ENCODE measurements around the gene NANOS2. TPM values are rescaled to one million over a fixed set of nuclear protein-coding genes. Genes with fewer than 3 reads are reported as not detected.
A peak's percentile ranks its signal among the peaks of the same experiment; 100 is the strongest.

NANOS2 gene
- total and polyA plus RNA-seq, 2 of the 13 experiments (the other 11 are each of a cell fraction or from before 2014, with no cell fraction given) = not detected

DNA sequence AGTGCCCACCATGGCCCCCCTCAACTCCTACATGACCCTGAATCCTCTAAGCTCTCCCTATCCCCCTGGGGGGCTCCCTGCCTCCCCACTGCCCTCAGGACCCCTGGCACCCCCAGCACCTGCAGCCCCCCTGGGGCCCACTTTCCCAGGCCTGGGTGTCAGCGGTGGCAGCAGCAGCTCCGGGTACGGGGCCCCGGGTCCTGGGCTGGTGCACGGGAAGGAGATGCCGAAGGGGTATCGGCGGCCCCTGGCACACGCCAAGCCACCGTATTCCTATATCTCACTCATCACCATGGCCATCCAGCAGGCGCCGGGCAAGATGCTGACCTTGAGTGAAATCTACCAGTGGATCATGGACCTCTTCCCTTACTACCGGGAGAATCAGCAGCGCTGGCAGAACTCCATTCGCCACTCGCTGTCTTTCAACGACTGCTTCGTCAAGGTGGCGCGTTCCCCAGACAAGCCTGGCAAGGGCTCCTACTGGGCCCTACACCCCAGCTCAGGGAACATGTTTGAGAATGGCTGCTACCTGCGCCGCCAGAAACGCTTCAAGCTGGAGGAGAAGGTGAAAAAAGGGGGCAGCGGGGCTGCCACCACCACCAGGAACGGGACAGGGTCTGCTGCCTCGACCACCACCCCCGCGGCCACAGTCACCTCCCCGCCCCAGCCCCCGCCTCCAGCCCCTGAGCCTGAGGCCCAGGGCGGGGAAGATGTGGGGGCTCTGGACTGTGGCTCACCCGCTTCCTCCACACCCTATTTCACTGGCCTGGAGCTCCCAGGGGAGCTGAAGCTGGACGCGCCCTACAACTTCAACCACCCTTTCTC is 42.3 kb downstream of the NANOS2 start:
- peaks cover 0 to 5% of the 10 kb centered on the region in 2 experiments; a peak in 2 of 5 replicates for H3K36me3 ChIP-seq (replicated peaks in 1 of 2; ENCODE audit: control insufficient read depth in 1 of 2, insufficient read depth in 2 of 2, low read length in 2 of 2)
- intact Hi-C loops (cut with micrococcal nuclease; ENCODE audit: unreplicated experiment) (no loop called here), in situ Hi-C loops (cut with HindIII; ENCODE audit: extremely low pct_ligation_motif_present, low pct_unique_long_range_greater_than_20kb) (no loop called here)
- ChIA-PET POLR2A (interaction anchor here (3.0 to 13.2 kb wide), 2 partner anchors 8 to 11 kb away, joined by 75 to 388 read pairs; partner anchors contain the start of genes FOXA3, IRF2BP1 and SYMPK), CTCF (ENCODE audit: low intra/inter-chr PET ratio, low total read pairs) (interaction anchor here (2.2 kb wide), 1 partner anchor 11 kb away, joined by 11 read pairs; no protein-coding TSS in a partner anchor)
- H3K9ac ChIP-seq (ENCODE audit: insufficient read depth, low read depth, low read length) = no peak overlapping the region
- H2AFZ ChIP-seq (ENCODE audit: low read length) = no peak overlapping the region
- no peak overlapping the region for H3K4me3 ChIP-seq (replicated peaks in 1 of 3; ENCODE audit: insufficient read depth in 1 of 3, low read depth in 2 of 3, low read length in 3 of 3)
- H3K4me2 ChIP-seq (ENCODE audit: low read depth, low read length) = no peak overlapping the region
- no peak for FAIRE-seq
- ATAC-seq = no peak
- H4K20me1 ChIP-seq (ENCODE audit: insufficient read depth, low read length) = 0 out of 2 replicates have a peak, but pooled peaks cover 4% of the 10 kb centered on the region
- 97% methylated on average over 23 of the region's 34 CpGs for WGBS (ENCODE audit: low lambda C conversion rate)
- no peaks in the 10 kb centered on the region for H3K9me3 ChIP-seq (ENCODE audit: low read length)
- H3K79me2 ChIP-seq (ENCODE audit: insufficient read depth, low read length) = peaks cover 22% of the 10 kb centered on the region
- H3K4me1 ChIP-seq (ENCODE audit: insufficient read depth, low read length) = peaks cover 86% of the 10 kb centered on the region
- no TSS peak for BruUV-seq (replicated peaks)
- H3K27me3 ChIP-seq (ENCODE audit: control insufficient read depth in 1 of 2, insufficient read depth in 2 of 2, low read length in 2 of 2) = no peaks in the 10 kb centered on the region
- no peak for DNase-seq (ENCODE audit: low spot score)
- H3K27ac ChIP-seq (ENCODE audit: extremely low read length, insufficient read depth, low read length) = peak overlapping the region; percentile 94
- TF ChIP-seq BORCS8-MEF2B (CRISPR knock-in tag; IDR thresholded peaks at IDR 0.05) (no peak), SNAI1 (CRISPR knock-in tag; IDR thresholded peaks at IDR 0.05; ENCODE audit: borderline replicate concordance) (0 out of 2 replicates have a peak, but pooled peaks have one; percentile 1), ZNF891 (CRISPR knock-in tag; IDR thresholded peaks at IDR 0.05) (no peak), ZNF12 (CRISPR knock-in tag; IDR thresholded peaks at IDR 0.05) (no peak), RFXANK (CRISPR knock-in tag; IDR thresholded peaks at IDR 0.05) (no peak), TMF1 (CRISPR knock-in tag; IDR thresholded peaks at IDR 0.05; ENCODE audit: low read depth) (no peak), ETV5 (CRISPR knock-in tag; IDR thresholded peaks at IDR 0.05; ENCODE audit: borderline replicate concordance) (no peak), ZKSCAN1 (IDR thresholded peaks at IDR 0.05; ENCODE audit: low read length) (no peak), SMC3 (IDR thresholded peaks at IDR 0.05; ENCODE audit: low read length) (no peak), JUNB (CRISPR knock-in tag; IDR thresholded peaks at IDR 0.05; ENCODE audit: borderline replicate concordance) (no peak), EHMT2 (IDR thresholded peaks at IDR 0.05; ENCODE audit: borderline replicate concordance, low read depth, low read length) (no peak), PRMT3 (CRISPR knock-in tag; IDR thresholded peaks at IDR 0.05; ENCODE audit: borderline replicate concordance, low read depth) (no peak)
- TF ChIP-seq, protein P1, sequence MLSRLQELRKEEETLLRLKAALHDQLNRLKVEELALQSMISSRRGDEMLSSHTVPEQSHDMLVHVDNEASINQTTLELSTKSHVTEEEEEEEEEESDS (CRISPR knock-in tag; IDR thresholded peaks at IDR 0.05; ENCODE audit: borderline replicate concordance) = no peak
- TF ChIP-seq, protein P2, sequence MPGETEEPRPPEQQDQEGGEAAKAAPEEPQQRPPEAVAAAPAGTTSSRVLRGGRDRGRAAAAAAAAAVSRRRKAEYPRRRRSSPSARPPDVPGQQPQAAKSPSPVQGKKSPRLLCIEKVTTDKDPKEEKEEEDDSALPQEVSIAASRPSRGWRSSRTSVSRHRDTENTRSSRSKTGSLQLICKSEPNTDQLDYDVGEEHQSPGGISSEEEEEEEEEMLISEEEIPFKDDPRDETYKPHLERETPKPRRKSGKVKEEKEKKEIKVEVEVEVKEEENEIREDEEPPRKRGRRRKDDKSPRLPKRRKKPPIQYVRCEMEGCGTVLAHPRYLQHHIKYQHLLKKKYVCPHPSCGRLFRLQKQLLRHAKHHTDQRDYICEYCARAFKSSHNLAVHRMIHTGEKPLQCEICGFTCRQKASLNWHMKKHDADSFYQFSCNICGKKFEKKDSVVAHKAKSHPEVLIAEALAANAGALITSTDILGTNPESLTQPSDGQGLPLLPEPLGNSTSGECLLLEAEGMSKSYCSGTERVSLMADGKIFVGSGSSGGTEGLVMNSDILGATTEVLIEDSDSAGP (CRISPR knock-in tag; IDR thresholded peaks at IDR 0.05; ENCODE audit: borderline replicate concordance) = peak; percentile 26; the same call in 1 of the 2 replicates
- TF ChIP-seq, protein P3, sequence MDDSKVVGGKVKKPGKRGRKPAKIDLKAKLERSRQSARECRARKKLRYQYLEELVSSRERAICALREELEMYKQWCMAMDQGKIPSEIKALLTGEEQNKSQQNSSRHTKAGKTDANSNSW (CRISPR knock-in tag; IDR thresholded peaks at IDR 0.05; ENCODE audit: borderline replicate concordance) = no peak
- TF ChIP-seq, protein P4, sequence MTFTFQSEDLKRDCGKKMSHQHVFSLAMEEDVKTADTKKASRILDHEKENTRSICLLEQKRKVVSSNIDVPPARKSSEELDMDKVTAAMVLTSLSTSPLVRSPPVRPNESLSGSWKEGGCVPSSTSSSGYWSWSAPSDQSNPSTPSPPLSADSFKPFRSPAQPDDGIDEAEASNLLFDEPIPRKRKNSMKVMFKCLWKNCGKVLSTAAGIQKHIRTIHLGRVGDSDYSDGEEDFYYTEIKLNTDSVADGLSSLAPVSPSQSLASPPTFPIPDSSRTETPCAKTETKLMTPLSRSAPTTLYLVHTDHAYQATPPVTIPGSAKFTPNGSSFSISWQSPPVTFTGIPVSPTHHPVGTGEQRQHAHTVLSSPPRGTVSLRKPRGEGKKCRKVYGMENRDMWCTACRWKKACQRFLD (CRISPR knock-in tag; IDR thresholded peaks at IDR 0.05; ENCODE audit: borderline replicate concordance) = no peak
- TF ChIP-seq, protein P5, sequence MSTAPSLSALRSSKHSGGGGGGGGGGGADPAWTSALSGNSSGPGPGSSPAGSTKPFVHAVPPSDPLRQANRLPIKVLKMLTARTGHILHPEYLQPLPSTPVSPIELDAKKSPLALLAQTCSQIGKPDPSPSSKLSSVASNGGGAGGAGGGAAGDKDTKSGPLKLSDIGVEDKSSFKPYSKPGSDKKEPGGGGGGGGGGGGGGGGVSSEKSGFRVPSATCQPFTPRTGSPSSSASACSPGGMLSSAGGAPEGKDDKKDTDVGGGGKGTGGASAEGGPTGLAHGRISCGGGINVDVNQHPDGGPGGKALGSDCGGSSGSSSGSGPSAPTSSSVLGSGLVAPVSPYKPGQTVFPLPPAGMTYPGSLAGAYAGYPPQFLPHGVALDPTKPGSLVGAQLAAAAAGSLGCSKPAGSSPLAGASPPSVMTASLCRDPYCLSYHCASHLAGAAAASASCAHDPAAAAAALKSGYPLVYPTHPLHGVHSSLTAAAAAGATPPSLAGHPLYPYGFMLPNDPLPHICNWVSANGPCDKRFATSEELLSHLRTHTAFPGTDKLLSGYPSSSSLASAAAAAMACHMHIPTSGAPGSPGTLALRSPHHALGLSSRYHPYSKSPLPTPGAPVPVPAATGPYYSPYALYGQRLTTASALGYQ (CRISPR knock-in tag; IDR thresholded peaks at IDR 0.05) = no peak

All from HepG2 (cell line).